Measurements from ENCODE around the gene PGM2L1. TPM values are rescaled to one million over a fixed set of nuclear protein-coding genes. Genes with fewer than 3 reads are reported as not detected.
"Not testable (repeated sequence)": the region's sequence is repeated elsewhere in the genome, so short reads cannot be mapped to it uniquely, and the experiment has no call there.

The PGM2L1 gene
- total RNA-seq, 1 donor from 2014 or later = 97.2 TPM

DNA sequence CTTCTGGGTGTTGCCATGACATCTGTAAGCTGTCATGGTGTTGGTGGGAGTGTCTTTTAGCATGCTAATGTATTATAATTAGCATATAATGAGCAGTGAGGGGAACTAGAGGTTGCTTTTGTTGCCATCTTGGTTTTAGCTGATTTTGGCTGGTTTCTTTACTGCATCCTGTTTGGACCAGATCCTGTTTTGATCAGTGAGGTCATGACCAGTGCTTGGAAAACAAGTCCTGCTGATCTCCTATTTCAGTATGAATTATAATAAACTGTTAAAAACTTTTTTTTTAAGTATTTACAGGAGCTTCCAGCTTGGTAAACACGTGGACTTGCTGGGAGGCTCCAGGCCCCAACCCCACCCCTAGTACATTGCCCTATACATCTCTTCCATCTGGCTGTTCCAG is 56.3 kb downstream of the PGM2L1 start:
- Mint-ChIP-seq H3K4me3 (ENCODE audit: unreplicated experiment) (no peak overlapping the region), H3K9me3 (ENCODE audit: unreplicated experiment) (no peaks in the 10 kb centered on the region), H3K36me3 (ENCODE audit: unreplicated experiment) (peaks cover 12% of the 10 kb centered on the region), H3K27me3 (ENCODE audit: unreplicated experiment) (no peaks in the 10 kb centered on the region), H3K4me1 (ENCODE audit: low read depth, unreplicated experiment) (no peaks in the 10 kb centered on the region), H3K27ac (ENCODE audit: unreplicated experiment) (no peak overlapping the region)
- TF ChIP-seq CTCF (IDR thresholded peaks at IDR 0.05; ENCODE audit: partially characterized antibody, unreplicated experiment) = no peak
- no peak for DNase-seq

DNA sequence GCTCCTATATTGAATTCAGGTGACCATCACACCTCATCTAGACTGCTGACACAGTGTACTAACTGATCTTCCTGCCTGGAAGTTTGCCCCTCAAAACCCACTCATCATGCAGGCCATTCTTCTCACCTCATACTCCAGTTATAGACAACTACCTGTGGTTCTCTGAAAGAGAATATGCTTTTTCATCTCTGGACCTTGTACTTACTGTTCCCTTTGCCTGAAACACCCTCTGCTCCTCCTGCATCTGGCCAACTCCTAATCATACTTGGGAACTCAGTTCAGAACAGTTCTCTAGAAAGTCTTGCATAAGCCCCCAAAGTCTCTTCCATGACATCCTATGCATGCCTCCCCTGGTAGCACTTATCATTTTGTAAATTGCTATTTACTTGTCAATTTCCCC is 58.6 kb downstream of the PGM2L1 start:
- no peak overlapping the region for H3K27ac Mint-ChIP-seq (ENCODE audit: unreplicated experiment)
- no peak overlapping the region for H3K4me3 Mint-ChIP-seq (ENCODE audit: unreplicated experiment)
- DNase-seq = no peak
- no peaks in the 10 kb centered on the region for H3K9me3 Mint-ChIP-seq (ENCODE audit: unreplicated experiment)
- no peaks in the 10 kb centered on the region for H3K4me1 Mint-ChIP-seq (ENCODE audit: low read depth, unreplicated experiment)
- H3K27me3 Mint-ChIP-seq (ENCODE audit: unreplicated experiment) = no peaks in the 10 kb centered on the region
- peaks cover 6% of the 10 kb centered on the region for H3K36me3 Mint-ChIP-seq (ENCODE audit: unreplicated experiment)
- no peak for TF ChIP-seq CTCF (IDR thresholded peaks at IDR 0.05; ENCODE audit: partially characterized antibody, unreplicated experiment)

- no peak overlapping the region for H3K27ac Mint-ChIP-seq (ENCODE audit: unreplicated experiment)
- no peaks in the 10 kb centered on the region for H3K9me3 Mint-ChIP-seq (ENCODE audit: unreplicated experiment)
- H3K4me3 Mint-ChIP-seq (ENCODE audit: unreplicated experiment) = no peak overlapping the region
- TF ChIP-seq CTCF (IDR thresholded peaks at IDR 0.05; ENCODE audit: partially characterized antibody, unreplicated experiment) = no peak
- H3K36me3 Mint-ChIP-seq (ENCODE audit: unreplicated experiment) = peaks cover 5% of the 10 kb centered on the region
- no peak for DNase-seq
- no peaks in the 10 kb centered on the region for H3K27me3 Mint-ChIP-seq (ENCODE audit: unreplicated experiment)
- H3K4me1 Mint-ChIP-seq (ENCODE audit: low read depth, unreplicated experiment) = no peaks in the 10 kb centered on the region
Observed at GRCh38 chr11:74338963-74339362, 59.3 kb downstream of the PGM2L1 start.

DNA sequence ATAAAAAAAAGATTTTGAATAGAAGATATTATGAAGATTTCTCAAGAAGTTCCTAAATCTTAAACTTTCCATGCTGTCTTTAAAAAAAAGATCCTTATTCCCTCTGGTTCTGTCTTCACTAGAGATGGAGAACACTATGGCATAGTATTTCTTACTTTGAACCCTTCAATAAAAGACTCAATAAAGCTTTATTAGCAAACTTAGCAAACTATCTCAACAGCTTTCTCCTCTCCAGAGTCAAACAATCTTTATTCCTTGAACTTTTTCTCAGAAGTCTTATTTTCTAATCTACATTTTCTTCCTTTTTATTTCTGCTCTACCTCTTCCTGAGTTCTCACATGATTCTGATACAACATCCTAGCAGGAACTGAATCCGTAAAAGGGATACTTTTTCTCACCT is 65.0 kb downstream of the PGM2L1 start:
- no peak overlapping the region for H3K27ac Mint-ChIP-seq (ENCODE audit: unreplicated experiment)
- peaks cover 4% of the 10 kb centered on the region for H3K36me3 Mint-ChIP-seq (ENCODE audit: unreplicated experiment)
- H3K27me3 Mint-ChIP-seq (ENCODE audit: unreplicated experiment) = no peaks in the 10 kb centered on the region
- DNase-seq = no peak
- H3K4me3 Mint-ChIP-seq (ENCODE audit: unreplicated experiment) = no peak overlapping the region
- no peaks in the 10 kb centered on the region for H3K4me1 Mint-ChIP-seq (ENCODE audit: low read depth, unreplicated experiment)
- no peak for TF ChIP-seq CTCF (IDR thresholded peaks at IDR 0.05; ENCODE audit: partially characterized antibody, unreplicated experiment)
- no peaks in the 10 kb centered on the region for H3K9me3 Mint-ChIP-seq (ENCODE audit: unreplicated experiment)

- Mint-ChIP-seq H3K36me3 (ENCODE audit: unreplicated experiment) (peaks cover 8% of the 10 kb centered on the region), H3K27ac (ENCODE audit: unreplicated experiment) (no peak overlapping the region), H3K9me3 (ENCODE audit: unreplicated experiment) (no peaks in the 10 kb centered on the region), H3K4me1 (ENCODE audit: low read depth, unreplicated experiment) (no peaks in the 10 kb centered on the region), H3K4me3 (ENCODE audit: unreplicated experiment) (no peak overlapping the region), H3K27me3 (ENCODE audit: unreplicated experiment) (peaks cover 2% of the 10 kb centered on the region)
- no peak for TF ChIP-seq CTCF (IDR thresholded peaks at IDR 0.05; ENCODE audit: partially characterized antibody, unreplicated experiment)
- no peak for DNase-seq
Observed at GRCh38 chr11:74332291-74332690, 65.9 kb downstream of the PGM2L1 start.

DNA sequence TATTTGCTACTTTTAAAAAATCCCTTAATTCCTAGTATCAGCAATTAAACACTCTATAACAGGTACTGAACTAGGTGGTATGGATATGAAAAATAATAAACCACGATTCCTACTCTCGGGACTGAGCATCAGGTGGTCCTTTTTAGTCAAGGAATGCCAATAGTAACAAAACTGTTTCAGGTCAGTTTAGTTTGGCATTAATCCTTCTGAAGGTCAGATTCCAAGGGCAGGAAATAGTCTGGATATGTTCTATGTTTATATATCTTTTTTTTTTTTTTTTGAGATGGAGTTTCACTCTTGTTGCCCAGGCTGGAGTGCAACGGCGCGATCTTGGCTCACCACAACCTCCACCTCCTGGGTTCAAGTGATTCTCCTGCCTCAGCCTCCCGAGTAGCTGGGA is 67.2 kb downstream of the PGM2L1 start:
- not testable (repeated sequence) for DNase-seq; H3K36me3 Mint-ChIP-seq (ENCODE audit: unreplicated experiment); H3K4me1 Mint-ChIP-seq (ENCODE audit: low read depth, unreplicated experiment)

More for the DNA sequence above, 67.2 kb downstream of the PGM2L1 start:
- not testable (repeated sequence) for H3K4me3 Mint-ChIP-seq (ENCODE audit: unreplicated experiment); H3K27ac Mint-ChIP-seq (ENCODE audit: unreplicated experiment); H3K27me3 Mint-ChIP-seq (ENCODE audit: unreplicated experiment); H3K9me3 Mint-ChIP-seq (ENCODE audit: unreplicated experiment)
